ENCODE data around the gene UBAC1.
A peak's percentile ranks its signal among the peaks of the same experiment; 100 is the strongest.

UBAC1 gene

DNA sequence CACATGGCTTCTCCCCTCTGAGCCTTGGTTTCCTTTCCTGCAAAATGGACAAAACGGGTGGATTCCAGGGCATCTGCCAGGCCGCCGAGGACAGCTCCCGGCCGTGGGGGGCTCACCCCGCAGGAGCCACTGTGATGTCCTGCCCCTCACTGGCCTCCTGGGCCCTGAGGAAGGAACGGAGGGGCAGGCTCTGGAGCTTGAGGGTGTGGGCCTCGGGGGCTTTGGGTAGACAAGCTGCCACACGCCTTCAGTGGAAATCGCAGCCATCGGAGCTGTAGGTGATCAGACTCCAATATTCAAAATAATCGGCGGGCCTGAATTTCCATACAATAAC is 32.2 kb upstream of the UBAC1 start:
- DNase-seq, result no peak

DNA sequence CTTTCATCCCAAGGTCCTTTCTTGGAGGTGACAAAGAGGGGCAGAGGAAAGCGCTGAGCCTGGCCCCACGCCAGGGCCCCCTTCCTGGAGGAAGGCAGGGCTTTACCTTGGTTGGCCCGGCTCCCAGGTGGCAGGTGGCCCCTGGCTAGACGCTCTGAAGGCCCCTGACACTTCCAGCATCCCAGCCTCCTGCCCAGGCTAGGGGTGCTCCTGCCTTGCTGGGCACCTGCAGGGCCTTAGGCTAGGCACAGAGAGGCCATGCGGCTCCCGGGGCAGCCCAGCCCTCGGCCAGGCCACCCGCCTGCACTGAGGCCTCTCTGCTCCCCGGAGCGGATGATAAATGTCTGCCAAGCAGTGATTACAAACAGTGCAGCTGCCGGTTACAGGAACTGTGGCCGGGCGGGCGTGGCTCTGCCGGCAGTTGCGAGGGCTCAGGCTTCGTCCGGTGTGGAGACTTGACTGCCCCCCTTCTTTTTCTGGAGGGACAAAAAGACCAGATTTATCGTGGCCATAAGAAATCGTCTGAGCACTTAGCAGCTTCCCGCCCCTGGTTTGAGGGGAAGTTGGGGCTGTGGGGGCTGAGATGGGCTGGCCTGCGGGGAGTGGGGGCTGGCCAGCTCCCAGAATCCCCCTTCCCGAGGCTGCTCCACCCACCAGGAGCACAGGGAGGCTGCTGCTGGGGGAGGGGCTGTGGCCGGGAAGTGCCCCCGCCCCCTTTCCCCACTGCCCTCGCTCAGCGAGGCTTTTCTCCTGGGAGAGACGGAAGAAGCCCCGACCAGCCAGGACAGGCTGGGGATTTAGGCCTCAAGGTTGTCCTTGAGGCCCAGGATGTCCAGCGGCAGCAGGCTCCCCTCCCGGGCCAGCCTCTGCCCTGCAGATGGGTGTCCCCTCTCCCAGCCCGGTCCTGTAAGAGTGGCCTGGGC is 31.6 kb upstream of the UBAC1 start:
- peak; percentile 77 for DNase-seq

DNA sequence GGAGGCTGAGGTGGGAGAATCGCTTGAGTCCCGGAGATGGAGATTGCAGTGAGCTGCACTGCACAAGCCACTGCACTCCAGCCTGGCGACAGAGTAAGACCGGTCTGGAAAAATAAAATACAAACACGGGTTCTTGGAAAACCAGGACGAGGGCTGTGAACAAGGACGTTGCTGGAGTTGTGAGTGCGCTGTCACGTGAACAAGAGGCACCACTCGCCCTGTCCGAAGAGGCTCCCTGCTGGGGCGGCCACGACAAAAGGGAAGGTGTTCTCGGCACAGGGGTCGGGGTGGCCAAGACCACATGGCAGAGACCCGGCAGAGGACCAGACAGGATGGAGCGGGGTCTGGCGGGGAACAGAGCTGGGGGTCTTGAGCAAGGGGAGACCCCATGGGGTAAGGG is 30.6 kb upstream of the UBAC1 start:
- no peak for DNase-seq

DNA sequence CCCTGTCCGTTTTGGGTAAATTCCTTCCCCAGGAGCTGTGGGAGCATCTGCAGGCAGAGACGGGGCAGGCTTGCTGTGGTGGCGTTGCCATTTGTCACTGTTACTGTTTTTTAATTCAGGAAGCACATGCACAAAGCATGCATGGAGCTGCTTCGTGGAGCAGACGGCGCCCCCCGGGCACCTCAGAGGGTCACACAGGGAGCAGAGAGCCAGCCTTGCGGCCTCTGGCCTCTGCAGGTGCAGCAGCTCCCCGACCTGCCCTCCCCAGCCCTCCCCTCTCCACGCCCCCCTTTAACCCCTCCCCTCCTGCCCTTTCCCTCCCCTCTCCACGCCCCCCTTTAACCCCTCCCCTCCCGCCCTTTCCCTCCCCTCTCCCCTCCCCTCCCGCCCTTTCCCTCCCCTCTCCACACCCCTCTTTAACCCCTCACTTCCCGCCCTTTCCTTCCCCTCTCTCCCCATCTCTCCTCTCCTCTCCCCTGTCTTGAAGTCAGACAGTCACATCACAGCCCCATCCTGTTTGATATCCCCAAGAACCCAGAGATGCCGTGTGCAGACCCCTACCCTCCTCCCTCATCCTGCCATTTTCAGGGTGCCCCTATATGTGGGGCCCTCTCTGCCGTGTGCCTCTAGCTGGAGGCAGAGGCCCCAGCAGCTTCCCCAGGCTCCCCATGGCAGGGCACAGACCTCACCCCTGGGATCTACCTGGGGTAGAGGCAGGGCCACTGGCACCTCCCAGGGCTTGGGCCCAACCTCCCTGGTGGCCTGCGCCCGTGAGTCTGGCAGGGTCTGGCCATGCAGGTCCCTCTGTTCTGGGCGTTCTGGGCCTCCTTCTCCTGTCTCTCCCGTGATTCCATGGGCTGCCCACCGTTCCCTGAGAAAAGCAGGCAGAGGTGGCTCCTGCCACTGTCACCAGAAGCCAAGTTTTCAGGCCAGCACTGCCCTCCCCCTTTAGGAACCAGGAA is 29.6 kb upstream of the UBAC1 start:
- peak; percentile 74 for DNase-seq

DNA sequence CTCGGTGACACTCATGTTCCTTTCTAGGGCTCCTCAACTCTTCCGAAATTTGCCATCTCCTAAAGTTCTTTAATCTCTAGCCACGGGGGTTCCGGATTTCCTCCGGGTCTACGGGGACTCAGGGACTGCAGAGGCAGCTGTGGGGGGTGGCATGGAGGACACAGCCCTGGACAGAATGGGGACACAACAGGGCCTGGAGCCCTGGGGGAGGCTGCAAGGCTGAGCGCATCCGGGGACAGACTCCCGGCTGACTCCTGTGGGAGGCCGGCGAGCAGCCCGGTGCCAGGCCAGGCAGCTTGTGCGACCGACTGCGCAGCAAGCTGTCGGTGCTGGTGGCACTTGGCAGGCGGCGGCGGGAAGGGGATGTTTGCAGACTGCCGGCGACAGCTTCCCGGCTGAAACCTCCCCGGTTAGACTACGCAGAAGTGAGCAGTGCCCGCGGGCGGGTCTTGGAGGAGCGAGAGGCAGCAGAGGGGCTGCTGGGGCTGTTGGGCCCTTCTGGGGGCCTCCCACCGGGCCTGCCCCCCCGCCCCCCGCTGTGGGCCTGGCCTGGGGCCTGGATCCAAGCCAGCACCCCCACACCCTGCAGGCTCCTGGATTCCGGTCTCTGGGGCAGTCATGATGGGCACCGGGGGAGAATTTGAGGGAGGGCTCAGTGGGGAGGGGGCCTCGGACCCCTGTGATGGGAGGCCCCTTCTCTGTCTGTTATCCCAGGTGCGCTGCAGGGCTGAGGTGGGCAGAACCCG is 28.7 kb upstream of the UBAC1 start:
- peak; percentile 70 for DNase-seq

DNA sequence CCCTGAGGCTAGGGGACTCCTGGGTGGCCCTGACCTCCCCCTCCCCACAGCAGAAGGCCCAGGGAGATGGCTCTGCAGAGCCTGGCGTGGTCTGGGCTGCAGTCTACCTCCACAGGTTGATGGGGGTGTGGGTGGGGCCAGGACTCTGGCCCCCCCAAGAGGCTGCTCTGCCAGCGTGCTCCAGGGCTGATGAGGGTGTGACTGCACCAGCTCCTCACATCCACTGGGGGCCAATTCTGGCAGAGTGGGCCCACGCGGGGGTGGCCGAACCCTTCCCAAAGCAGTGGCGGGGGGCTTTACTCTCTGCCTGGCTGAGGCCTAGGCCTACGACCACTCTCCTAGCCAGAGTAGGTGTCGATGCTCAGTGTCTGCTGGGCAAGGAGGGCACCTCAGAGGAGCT is 28.0 kb upstream of the UBAC1 start:
- no peak for DNase-seq

DNA sequence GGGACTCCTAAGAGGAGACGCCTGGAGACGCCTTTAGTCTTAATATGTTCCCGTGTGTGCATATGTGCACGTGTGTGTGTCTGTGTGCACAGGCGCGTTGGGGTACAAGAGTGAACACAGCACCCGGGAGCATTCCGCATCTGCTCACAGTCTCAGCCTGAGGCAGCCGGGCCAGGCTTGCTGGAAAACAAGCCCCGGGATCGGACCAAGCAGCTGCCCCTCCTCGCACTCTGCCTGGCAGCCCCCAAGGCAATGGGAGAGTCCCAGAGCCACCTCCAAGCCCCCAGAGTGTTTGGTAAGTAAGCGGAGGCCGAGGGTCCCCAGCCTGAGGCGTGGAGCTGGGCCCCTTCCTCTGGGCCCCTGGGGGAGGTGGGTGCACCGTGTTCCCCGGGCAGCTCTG is 27.3 kb upstream of the UBAC1 start:
- DNase-seq, result no peak

DNA sequence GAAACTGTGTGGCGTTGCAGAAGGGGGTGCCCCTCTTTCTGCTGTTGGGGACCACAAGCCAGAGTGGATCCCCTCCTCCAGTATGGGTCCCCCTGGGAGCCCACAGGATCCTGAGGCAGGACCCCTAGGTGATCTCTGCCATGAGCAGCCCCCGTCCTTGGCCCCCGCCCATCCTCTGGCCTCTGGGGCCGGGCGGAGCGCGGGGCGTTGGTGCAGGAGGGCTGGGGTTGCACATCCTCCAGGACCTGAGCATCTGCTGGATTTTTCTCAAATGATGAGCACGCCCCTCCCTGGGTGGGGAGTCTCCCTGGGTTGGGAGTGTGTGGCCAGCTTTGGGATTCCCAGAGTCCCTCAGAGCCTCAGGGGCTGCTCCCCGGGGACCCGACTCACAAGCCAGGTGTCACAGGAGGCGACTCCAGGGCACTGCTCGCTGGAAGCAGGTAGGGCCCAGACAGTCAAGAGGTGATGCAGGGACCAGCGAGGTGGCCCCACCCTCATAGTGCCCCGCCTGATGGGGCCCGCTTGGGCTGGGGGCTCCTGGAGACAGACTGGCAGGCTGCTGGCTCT is 26.7 kb upstream of the UBAC1 start:
- no peak for DNase-seq

DNA sequence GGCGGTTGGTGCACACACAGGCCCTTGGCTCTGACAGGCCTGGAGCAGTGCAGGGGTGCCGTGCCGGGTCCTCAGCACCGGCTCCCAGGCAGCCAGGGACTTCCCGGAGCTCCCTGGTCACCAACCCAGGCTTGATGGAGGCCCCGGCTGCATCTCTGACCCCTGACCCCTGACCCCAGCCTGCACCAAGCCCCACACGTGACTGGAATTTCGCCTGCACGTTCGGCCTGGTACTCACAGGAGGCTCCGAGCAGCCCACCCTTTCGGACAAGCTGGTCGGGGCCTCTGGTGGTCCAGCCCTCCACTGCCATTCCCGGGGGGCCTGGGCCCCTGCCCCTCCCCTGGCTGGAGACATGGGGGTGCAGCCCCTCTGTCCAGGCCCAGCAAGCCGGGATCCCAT is 25.4 kb upstream of the UBAC1 start:
- DNase-seq, result no peak

DNA sequence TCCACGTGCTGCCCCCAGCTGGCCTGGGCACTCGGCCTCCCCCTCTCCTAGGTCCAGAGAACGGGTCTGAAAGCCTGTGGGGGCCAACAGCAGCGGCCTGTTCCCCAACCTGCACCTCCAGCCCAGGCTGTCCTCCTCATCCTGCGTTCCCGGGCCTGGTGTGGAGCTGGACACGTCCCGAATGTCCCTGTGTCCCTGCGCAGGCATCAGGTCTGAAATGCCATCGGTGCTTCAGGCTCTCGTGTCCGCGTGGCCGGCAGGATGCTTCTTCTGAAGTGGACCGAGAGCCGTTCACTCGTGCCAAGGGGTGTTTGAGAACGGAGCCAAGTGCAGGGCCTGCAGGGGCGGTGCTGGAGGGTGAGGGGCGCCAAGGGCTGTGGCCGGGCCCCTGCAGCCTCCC is 24.7 kb upstream of the UBAC1 start:
- no peak for DNase-seq

DNA sequence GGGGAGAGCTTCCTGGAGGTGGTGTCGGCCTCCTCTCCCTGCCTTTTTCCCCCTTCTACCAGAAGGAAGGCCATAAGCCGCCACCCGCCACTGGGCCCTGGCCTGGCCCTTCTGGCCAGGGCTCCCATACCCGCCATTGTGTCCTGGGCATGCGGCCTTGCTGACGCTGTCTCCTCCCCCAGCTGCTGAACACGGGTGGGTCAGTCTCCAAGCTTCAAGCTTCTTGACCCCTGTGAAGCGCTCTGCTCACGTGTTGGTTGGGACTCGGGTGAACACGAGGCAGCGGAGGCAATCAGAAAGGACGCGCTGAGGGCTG is 24.2 kb upstream of the UBAC1 start:
- DNase-seq, result no peak

DNA sequence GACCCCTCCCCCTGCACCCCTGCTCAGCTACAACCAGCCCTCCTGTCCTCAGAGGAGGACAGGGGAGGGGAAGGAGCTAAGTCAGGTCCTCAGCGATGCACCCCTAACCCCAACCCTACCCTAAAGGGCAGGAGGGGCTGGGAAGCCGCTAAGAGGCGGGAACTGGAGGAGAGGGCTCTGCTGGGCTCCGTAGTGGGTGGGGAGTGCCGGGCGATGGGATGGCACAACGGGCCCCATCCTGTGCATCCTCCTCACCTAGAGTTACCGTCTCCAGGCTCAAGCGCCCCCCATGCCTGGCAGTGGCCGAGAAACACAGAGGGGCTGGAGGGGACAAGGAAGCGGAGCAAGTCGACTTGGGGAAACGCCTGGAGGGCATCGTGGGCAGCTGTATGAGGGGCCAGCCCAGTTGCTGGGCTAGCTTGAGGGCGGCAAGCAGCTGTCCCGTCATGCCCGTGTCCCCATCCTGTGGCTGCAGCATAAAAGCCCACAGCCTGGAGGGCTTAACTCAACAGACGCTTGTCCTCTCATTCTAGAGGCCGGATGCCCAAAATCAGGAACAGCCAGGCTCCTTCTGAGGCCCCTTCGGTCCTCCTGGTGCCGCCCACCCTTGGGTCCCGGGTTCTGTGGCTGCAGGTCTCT is 23.0 kb upstream of the UBAC1 start:
- no peak for DNase-seq

DNA sequence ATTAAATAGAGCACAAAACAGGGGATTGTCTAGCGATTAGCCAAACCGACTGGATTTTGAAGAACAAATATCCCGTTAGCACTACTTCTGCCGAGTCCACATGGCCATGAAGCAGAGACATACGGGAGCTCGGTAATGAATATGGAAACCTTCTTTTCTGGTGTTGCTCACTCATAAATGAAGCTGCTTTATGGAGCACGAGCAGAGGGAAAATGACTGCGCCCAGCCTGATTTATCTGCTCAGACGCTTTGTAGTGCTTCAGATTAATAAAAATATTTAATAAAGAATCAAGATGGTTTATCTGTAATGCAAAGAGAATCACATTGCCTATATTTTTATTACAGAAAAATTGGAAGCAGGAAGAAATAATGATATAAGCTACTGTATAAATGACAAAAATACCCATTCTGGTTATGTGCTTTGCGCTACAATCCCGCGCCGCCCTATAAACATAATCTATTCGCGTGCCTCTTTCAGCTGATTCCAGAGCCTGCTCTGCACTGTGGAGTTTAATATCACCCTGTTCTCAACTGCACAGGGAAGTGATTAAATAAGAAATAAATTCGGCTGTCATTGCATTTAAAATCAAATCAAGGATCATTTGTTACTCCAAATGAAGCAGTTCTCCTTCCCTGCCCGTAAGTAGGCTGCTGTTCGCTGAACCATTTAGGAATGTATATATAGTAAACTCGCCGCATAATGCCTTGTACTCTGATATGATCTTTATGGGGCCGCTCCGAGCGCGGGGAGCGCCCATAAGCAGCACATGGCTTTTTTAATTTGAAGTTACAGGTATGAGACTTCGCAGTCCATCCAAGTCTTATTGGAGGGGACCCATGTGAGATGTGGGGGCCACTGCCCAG is 22.3 kb upstream of the UBAC1 start:
- no peak for DNase-seq

DNA sequence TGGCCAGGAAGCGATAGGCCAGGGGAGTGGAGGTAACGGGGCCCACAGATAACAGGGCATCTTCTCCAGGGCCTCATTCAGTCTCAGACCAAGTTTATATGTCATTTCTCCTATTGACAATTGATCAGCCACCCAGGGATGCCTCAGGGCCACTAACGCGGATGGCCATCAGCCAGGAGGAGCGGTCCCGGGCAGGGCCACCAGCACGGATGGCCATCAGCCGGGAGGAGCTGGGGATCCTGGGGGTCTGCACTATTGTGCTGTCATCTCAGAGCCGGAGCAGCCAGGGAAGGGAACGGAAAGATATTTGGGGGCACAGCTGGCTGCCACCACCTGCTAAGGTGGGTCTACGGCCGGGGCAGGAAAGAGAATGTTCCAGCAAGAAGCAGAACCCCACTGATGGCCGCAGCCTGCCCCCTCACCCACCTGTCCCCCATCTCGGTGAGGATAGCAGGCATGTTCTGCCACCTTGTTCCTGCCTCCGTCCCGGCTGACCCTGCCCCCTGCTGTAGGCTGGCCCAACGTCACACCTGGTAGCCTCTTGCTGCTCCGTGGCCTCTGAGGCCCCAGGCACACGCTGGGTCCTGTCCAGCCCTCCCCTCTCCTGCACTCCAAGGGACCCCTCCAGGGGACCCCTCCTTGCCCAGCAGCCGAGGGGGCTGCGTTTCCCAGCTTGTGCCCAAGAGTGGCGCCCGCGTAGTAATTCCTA is 21.5 kb upstream of the UBAC1 start:
- no peak for DNase-seq

DNA sequence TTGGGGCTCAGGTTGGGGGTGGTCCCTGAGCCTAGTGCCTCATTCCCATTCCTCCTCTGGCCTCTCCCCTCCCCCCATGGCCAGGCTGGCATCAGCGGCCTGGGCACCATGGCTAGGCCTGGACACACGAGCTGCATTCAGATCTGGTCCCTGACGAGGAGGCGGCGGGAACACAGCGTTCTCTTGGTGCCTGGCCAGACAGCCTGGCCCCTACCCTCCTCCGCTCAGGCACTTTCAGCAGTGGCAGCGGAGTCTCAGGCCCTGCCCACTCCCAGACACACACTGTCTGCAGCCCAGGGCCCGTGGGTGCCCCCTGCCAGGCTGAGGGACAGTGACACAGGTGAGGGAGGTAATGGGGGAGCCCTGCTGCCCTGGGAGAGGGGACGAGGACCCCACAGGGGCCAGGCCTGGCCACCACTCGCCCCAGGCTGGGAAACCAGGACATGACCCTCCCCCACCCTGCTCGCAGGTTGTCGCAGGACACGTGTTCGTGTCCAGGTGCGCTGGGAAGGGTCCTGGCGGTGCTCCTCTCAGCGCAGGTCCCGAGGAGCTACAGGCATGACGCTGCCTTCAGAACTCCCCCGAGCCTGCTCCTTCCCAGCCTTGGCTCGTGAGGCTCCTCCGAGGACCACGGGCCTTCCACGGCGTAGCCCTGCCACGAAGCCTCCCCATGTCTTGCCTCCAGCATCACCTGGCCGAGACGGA is 19.9 kb upstream of the UBAC1 start:
- no peak for DNase-seq

DNA sequence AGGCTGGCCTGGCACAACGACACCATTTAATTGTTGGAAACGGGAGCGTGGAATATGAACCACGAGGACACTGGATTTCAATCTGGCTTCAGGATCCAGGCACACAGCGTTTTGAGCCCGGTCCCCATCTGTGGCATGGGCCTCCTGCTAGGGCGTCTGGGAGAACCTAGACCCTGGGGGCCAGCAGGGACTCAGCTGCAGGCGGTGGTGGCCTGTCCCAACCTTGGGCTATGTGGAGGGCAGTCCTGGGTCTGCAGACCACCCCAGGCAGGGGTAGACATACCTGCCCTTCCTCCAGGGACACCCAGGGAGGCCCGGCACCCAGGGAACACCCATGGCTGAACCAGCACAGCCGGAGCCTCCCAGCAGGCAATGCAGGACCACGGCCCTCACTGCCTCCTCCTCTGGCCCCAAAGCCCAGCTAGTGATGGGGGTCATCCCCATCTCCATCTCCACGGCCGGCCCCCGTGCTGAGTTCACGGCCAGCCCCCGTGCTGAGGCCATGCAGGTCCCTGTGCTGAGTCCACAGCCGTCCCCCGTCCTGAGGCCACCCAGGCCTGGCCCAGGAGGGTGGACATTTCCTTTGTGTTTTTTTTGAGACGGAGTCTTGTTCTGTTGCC is 18.5 kb upstream of the UBAC1 start:
- DNase-seq, result no peak

DNA sequence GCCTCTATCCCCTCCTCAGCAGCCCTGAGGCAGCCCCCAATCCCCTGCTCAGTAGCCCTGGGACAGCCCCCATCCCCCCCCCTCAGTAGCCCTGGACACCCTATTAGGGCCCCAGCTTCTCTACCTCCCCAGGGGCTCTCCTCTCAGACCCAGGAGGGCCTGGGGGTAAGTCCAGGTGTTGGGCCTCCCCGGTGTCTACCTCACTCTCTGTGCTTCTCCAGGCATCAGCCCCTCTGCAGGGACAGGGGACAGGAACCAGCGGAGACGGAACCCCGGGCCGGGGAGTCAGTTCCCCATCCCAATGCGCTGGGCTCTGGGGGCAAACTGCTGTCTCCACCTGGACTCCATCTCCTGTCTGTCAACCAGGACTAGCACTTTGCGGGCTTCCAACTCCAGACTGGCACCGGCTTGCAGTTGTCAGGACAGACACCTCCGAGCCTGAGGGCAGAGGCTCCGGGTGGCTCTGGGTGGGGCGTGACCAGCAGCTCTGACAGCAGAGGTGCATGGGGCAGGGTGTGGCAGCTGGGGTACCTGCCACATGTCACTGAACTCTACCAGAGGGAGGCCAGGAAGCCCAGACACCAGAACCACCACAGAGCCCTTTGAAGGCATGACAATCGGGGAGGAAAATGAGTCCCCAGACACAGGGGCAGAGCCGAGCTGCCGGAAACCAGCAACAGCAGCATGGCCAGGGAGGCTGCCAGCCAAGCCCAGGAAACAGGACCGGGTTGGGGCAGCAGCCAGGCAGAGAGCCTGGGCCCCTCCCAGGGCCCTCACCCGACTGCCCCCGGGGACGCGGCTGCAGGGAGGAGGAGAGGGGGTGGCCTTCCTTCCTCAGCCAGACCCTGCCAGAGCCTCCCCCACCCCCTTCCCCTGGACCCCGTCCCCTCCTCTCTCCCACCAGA is 17.7 kb upstream of the UBAC1 start:
- DNase-seq, result peak; percentile 78

DNA sequence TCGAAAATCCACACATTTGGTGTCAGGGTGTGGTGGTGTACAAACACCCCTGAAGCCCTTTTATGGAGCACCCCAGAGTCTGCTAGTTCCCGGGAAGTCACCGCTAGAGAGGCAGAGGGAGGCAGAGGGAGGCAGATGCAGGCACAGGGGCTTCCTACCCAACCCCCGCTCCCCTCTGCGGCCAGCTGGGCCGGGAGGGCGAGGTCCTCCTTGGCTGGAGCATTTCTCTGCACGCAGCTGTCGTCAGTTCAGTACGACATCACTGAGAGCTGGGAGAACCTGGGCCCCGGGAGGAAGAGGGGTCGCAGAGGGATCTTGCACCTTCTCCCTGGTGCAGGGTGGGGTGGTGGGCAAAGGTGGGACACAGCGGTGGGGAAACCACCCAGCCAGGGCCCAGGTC is 15.8 kb upstream of the UBAC1 start:
- DNase-seq, result no peak

DNA sequence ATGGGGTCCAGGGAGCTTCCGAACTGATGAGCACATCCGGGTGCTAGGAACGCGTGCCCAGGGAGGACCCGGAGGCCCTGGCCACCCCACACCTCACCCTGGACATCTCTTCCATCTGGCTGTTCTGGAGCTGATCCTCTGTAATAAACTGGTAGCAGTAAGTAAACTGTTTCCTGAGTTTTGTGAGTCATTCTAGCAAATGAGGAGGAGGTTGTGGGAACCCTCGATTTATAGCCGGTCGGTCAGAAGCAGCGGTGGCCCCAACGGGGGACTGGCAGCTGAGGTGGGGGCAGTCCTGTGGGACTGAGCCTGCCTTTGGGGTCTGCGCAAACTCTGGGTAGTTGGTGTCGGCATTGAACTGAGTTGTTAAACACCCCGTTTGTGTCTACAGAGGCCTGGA is 15.4 kb upstream of the UBAC1 start:
- no peak for DNase-seq

All from activated effector memory CD4-positive, alpha-beta T cell treated with anti-CD3 and anti-CD28 coated beads, Interleukin-2, amount 50 U/mL, for 16 hours (primary cell).